Medulla oblongata (tissue), 1 donor: Measurements from ENCODE around the gene KBTBD13.

Source experiments
- DNase-seq: peaks from one replicate; pipeline ENCODE4 v3.0.0-alpha.2; 2015; ENCODE audit errors: extremely low spot score

KBTBD13 gene

DNA sequence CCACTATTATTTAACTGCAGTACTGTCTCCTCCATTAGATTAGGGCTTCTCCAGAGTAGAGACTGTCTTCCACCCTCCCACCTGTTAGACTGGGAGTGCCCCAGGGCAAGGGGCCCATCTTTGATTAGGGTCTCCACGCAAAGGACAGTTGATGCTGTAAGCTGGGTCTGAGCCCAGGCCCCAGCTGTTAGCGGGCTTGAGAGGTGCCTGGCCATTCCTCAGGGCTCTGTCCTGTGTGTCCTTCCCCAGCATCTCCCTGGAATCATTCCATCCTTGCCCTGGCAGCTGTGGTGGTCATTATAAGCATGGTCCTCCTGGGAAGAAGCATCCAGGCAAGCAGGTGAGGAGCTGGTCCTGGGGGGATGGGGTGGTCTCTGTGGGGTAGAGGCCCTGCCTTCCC is 25.3 kb upstream of the KBTBD13 start:
- DNase-seq = no peak

DNA sequence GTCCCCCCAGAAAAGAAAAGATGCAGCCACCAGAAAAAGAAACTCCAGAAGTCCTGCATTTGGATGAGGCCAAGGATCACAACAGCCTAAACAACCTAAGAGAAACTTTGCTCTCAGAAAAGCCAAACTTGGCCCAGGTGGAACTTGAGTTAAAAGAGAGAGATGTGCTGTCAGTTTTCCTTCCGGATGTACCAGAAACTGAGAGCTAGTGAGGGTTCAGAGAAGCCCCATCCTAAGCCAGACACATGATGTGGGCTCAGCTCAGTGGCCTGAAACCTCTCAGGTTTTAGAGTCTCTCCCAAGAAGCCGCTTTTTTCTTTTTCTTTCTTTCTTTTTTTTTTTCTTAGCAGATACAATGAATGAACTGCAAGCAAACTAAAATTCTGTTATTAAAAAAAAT is 23.6 kb upstream of the KBTBD13 start:
- DNase-seq = no peak

DNA sequence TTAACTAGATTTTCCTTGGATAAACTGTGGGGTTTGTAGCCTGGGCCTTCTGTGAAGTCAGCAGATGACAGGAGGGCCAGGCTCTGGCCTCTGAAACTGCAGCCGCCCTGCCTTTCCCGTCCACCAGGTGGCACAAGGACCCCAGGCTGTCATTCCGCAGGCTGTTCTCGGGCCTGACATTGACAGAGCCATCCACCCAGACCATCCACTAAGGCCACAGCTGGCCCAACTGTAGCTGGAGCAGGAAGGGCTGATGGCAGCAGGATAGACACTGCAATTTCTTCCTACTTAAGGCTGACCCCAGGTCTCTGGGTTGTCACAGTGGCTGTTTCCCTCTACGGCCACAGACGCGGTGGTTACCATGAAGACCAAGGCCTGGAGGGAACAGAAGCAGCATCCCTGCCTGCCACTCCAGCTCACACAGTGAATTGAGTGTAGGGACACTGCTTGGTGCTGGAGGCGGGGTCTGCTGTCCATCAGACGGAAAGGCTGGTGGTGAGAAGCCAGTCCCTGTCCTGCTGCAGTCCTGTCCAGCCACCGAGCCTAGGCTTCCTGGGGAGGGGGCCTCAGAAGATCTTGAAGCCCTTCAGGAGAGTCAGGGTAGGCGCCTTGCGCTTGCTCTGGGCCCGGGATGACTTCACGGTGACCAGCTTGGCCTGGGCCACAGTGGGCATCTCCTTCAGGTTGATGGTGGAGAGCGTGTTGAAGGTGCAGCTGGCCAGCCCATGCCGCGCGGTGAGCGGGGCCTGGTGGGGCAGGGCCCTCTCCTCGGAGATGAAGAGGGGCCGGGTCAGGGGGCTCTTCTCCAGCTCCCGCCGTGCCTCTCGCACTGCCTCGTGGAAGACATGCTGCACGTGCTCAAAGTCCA is 22.0 kb upstream of the KBTBD13 start:
- DNase-seq = peak; percentile 89

DNA sequence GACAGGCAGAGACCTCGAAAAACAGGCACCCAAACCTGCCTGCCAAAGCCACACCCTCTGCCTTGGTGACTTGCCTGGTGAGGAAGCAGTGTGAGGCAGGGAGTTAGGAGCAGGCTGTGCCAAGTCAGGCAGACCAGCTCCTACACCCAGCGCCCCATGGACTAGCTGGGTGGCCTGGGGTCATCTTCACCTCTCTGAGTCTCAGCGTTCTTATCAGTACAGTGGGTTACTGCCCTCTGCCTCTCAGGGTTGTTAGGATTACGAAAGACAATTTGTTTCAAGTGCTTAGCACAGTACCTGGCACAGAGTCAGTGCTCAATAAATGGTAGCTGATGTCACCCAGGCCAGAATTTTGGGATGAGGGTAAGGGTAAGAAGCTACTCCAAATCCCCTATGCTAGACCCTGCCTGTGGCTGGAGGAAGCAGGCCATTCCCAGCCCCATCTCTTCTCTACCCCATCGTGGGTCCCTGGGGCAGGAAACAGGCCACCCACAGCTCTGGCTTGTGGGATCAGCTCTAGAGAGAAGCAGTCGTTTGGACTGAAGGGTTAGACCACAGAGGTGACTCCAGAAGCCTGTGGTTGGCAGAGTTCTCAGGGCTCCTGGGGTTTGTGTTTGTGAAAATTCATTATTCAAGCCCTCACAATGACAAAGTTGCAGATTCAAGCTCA is 21.2 kb upstream of the KBTBD13 start:
- no peak for DNase-seq

DNA sequence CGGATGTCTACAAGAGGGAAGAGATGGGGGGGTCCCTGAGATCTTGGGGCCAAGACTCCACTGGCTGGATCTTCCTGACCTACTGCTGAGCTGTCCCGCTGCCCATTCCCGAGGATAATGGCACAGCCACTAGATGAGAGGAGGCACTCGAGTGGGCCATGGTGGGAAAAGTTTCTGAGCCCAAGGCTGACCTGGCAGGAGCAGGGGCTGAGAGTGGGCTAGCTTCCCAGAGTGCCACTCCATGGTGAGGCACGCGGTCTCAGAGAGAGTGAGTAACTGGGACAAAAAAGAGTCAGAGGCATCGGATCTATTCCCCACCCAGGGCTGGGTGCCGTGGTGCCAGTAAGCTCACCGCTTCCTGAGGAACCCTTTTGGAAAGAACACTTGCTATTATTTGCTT is 20.4 kb upstream of the KBTBD13 start:
- peak; percentile 69 for DNase-seq

DNA sequence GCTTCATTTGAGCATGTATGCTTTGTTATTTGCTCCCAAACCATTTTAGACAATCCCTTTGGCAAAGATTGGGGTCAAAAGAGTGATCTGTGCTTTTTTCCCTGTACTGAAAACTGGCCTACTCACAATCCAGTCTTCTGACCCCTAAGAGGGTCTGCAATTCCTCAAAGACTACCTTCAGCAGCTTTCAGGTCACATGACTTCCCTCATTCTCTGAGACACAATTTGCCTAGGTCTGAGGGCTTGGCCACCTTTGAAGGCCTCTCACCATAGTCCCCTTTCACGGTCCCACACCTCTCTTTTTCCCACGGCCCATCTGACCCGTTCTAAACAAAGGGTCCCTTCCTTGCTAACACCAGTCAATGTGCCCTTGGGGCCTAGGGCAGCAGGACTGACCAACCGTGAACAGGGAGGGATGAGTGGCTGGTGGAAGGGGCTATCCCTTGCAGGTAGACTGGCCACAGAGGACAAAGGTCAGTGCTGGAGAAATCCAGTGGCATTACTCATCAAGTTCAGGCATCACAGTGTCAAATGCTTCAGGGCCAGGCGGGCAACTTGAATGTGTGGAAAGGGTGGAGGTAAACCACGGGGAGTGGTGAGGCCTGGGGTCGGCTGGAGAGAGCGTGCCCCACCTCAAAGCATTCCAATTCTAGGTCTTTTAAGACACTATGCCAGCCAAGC is 19.5 kb upstream of the KBTBD13 start:
- no peak for DNase-seq

DNA sequence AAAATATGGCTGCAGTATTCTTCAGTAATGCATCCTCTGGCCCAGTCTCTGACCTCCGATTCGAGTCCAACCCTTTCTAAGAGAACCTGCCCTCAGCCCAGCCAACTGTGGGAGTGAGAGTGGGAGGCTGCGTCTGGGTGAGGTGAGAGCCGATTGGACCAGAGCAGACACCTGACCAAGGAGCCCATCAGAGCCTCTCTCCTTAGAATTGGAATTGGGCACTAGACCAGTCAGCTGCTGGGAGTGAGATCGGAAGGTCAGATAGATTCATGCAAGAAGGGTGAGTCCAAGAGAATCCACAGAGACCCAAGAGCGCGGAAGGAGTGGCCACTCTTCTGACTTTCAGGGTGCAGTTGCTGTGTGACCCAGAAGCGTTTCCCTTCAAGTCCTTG is 19.0 kb upstream of the KBTBD13 start:
- no peak for DNase-seq

DNA sequence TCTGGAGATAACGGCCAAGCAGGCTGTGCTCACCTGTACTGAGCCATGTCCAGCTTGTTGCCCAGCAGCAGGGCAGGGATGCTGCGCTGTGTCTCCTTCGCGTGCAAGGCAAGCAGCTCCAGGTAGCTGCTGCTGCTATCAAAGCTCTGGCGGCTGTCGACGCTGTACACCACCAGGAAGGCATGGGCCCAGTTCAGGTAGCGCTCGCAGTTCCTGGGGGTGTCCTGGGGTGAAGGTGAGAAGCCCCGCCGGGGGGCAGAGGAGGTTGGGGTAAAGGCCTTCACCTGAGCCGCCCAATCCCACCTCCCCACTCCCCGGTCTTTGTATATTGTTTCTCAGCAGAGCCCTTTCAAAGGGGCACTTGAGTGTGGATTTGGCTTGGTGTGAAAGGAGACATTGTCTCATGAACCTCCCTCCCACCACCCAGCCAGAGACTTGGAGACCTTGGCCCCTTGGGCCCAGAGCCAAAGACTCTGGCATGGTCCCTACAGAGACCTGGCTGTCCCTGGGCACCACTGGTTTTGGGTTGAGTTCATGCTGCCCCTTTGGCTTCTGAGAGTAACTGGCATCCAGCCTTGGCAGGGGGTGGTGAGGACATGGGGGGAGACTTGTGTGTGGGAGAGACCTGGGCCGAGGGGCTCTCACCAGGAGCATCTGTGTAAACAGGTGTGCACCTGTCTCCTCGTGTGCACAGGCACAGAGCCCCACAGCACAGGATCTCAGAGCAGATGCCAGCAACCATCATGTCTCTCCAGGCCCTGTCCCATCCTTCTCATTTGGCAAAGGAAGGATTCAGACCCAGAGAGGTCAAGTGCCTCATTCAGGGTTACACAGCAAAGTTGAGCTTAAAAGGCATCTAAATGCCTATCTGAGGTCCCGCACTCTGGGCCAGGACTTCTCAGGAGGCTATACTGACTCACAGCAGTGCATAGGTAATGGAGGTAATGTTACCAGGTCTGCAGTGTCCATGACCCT is 17.9 kb upstream of the KBTBD13 start:
- peak; percentile 66 for DNase-seq

DNA sequence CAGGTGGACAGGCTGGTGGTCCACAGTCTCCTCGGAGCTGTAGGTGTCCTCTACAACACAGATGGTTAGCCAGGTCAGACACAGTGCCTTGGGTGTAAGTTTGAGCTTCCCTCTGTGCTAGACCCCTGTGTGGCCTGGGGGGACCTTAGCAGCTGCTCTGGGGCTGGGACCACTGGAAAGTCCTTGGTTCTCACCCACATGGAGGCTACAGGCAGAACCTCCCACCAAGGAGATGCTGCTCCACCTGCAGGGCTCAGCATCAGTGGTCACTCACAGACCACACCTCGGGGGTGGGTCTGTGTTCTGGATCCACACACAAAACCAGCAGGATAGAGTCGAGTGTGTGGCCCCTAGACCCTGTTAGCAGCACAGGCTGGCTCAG is 17.2 kb upstream of the KBTBD13 start:
- no peak for DNase-seq

DNA sequence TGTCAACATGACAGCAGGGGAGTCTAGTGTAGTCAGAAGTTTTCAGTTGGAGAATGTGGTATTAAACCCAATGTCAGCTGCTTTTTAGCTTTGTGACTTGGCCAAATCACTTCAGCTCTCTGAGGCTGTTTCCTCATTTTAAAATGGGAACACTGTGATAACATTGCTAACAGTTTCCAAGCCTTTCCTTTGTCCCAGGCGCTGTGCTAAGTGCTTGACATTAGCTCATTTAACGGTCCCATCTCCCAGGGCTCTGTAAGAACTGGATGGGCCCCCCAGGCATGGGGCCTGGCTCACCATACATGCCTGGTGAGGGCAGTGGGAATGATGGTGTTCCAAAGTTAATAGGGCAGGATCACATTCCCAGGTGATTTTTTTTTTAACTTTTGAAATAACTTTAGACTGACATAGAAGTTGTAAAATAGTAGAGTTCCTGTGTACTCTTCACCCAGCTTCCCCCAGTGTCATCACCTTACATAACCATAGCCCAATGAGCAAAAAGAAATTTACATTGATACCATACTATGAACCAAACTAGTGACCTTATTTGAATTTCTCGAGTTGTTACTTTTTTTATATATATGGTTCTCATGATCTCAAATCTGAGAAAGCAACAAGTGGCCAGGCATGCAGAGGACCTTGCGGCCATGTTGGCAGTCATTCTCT is 16.5 kb upstream of the KBTBD13 start:
- DNase-seq = peak; percentile 53

DNA sequence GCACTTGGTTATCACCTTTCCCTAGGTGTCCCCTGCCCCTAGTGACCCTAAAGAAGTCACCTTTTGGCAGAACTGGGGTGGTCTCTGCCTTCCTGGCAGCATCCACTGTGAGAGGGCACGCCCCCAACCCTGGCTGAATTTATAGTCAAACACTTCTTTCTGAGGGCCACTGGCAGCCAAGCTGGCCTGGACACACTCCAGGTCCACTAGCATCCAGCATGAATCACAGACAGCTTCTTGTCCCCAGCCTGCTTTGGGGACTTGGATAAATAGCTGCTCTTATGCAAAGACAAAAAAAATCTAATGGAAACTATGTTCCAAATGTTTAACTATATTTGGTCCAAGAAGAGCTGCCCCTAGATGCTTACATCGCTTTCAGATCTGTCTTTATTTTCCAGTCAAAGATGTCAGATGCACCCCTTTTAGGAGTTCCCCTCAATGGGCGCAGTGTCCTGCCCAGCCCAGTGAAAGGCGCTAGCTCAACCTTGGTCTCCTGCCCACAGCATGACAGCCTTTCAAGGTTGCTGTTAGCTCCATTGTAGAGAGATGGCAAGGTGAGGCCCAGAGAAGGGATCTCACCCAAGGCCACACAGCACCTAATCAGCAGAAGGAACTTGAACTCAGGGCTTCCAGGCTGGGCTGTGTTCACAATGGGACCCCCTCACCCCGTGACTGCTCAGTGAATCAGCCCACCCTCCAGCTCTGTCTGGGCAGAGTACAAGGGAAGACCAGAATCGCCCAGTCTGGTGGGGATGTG is 15.7 kb upstream of the KBTBD13 start:
- peak; percentile 89 for DNase-seq

DNA sequence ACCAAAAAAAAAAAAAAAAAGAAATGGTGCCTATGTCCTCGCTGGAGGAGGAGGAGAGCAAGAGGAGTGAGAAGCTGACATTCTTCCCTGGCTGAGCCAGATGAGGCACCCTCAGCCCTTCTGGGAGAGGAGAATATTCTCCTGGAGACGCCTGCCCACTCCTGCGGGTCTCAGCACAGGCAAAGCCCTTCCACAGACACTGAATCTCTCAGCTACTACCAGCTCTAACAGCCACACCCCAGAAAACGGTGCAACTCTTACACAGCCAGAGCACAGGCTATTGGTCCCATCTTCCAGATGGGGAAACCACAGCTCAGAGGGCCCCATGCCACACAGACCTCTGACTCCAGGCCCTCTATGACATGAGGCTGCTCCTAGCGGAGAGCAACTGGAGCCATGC is 14.5 kb upstream of the KBTBD13 start:
- no peak for DNase-seq

DNA sequence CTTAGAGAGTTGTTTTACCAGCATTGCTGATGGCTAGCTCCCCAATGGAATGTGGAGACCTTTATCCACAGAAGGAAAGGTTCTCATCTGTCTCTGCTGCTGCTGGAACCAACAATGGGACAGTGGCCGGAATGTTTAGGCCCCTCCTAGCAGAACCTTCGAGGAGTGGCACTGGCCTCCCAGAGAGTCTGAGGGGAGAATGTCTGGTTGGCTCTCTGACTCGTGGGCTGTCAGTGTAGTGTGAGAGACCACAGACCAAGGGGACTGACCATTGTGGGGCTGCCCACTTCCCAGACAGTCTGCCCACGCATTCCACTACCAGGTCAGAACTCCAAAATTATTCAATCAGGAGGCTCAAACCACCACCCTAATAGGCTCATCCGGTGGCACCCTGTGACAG is 13.8 kb upstream of the KBTBD13 start:
- DNase-seq = no peak

DNA sequence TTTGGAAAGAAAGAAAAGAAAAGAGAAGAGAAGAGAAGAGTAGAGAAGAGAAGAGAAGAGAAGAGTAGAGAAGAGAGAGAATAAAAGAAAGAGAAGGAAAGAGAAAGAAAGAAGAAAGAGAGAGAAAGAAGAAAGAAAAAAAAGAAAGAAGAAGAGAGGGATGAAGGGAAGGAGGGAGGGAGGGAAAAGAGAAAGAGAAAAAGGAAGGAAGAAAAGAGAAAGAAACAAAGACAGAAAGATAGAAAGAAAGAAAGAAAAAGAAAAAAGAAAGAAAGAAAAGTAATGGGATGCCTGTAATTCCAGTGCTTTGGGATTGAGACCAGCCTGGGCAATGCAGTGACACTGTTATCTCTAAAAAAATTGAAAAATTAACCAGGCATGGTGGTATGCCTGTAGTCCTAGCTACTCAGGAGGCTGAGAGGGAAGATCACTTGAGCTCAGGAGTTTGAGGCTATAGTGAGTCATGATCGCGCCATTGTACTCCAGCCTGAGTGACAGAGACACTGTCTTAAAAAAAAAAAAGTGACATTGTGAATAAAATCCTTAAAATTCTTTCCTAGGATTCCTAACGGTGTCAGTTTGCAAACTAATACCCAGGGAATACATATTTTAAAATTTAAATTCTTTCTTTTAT is 10.4 kb upstream of the KBTBD13 start:
- no peak for DNase-seq

DNA sequence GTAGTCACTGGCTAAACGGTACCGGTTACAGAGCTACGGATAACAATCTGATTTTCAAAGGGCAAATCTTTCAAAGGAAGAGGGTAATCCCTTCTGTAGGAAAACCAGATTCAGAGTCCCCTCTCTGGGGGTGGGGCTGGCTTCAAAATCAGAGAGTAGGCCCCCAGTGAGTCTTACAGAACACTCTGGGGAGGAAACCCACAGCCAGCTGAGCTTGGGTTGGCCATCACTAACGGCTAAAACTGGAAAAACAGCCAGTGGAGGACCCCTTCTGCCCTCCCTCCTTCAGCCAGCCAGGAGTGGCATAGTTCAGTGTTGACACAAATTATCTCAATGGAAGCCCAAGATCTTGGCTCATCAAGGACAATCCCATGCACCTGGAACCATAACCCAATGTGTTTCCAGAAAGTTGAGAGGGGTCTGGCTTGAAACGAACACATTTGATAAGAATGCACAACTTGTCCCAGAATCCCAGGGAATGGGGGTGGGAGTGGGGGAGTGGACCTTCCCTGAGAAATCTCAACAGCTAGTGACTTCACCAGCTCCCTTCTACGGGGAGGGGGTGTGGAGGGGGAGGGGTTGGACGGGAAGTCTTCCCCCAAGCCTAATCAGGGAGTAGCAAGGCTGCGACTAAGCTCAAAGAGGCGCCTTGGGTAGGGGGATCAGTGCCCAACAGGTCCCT is 9.8 kb upstream of the KBTBD13 start:
- DNase-seq = no peak

DNA sequence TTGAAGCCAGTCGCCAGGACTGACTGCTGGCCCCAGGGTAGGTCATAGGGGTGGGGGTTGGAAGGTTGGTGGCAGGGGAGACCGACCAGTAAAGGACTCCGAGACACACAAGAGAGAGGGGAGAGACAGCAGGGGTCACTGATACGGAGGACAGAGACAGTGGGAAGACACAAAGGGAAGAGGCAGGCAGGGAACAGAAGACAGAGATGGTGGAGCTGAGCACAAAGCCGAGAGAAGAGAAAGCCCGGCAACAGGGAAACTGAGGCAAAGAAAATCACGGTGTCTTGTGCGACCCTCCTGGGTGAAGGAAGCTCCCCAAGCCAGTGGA is 9.3 kb upstream of the KBTBD13 start:
- DNase-seq = no peak

DNA sequence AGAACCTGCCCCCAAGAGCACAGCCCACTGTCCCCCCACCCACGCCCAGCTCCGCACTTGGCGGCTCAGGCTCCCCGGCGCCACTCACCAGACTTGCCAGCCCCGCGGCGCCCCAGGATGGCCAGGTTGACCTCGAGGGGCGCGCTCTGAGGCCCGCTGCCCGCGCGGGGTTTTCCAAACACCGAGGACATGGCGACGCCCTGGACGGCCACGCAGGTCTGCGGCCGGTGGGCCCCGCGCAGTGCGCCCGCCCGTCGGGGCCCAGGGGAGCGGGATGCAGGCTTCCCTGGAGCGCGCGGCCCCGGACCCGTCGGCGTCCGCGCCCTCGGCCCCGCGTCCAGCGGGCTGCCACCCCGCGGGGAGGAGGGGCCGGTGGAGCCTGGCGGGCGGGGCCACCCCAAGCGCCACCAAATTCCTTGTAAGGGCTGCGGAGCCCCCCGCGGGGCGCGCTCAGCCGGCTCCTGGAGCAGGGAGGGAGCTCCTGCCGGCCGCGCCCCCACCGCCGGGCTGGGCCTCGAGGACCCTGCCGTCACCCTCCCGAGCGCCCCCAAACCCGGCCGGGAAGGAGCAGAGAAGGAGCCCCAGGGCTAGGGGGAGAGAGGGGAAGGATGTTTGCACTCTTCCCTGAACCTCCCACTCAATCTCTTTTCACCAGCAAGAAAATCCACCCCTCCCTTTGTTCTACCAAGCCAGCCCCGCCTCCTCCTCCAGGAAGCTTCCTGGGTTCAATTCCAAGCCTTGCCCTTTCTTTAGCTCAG is 8.7 kb upstream of the KBTBD13 start, which contains the start of gene RASL12:
Gene RASL12 (minus strand): TSS at position 347 of the 758 bp plus-strand sequence. CDS start 156 bp downstream, at position 191.
- DNase-seq = no peak

DNA sequence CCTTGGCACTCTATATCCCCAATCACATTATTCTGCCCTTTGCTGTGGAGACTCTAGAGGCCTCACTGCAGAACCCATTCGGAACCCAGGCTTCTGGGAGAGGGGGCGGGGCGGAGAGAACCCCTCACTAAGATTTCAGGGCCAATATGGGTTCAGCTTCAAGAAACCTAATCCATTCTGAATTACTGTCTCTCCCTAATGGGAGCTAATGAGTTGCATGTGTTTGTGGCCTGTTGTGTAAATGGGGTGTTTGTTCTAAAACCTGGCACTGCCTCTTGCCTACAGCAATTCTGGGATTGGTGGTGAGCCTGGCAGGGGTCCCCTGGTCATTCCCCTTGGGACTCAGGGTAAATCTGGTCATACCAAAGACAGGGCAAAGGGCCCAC is 8.2 kb upstream of the KBTBD13 start:
- no peak for DNase-seq

DNA sequence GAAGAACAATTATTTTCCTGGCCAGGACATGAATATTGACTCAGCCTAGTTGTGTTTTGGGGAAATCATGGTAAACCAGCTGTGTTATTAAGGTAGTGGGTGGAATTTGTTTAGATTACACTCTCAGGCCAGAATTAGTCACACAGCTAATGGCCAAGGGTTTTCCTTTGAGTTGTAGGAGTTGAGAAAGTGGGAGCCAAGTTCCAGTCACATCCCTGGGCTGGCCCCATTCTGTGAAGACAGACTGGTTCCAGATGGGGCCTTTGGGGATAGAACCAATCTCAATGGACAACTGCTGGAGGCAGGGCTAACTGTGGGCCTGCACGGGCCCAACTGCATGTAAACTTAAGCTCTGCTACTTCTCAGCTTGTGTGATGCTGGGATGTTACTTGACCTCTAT is 7.4 kb upstream of the KBTBD13 start:
- DNase-seq = no peak
